GM21381 (cell line): ENCODE measurements around the gene PSMD2.

Source experiments
- ATAC-seq: cut with Tn5 transposase; IDR thresholded peaks from one replicate; pipeline ENCODE4 v1.9.1; 2021; ENCODE audit warnings: mild to moderate bottlenecking, moderate library complexity; ENCODE audit not compliant: unreplicated experiment

Gene PSMD2

GRCh38 chr3:184354121-184354728, 55.2 kb downstream of the PSMD2 start:
- no peak for ATAC-seq

- ATAC-seq: no peak
These were observed 55.7 kb downstream of the PSMD2 start for GRCh38 chr3:184354754-184355153.

GRCh38 chr3:184355261-184356040, 56.4 kb downstream of the PSMD2 start:
- no peak for ATAC-seq

GRCh38 chr3:184357248-184358123, 58.4 kb downstream of the PSMD2 start:
- no peak for ATAC-seq

GRCh38 chr3:184358124-184358767, 59.2 kb downstream of the PSMD2 start:
- ATAC-seq: no peak
